HEK293 (cell line): ENCODE results near the gene ITGA7.

Source experiments
- CTCF ChIA-PET: fragments of 350-600 bp; formaldehyde crosslinking; extraction: SDS; loops from one replicate; lab custom pipeline; 2021; ENCODE audit warnings: antibody characterized with exemption; lab: Yijun Ruan, JAX
- POLR2A ChIA-PET: fragments of 300-600 bp; formaldehyde crosslinking; extraction: SDS; loops from one replicate; lab custom pipeline; 2020; ENCODE audit warnings: antibody characterized with exemption, inconsistent platforms; lab: Yijun Ruan, JAX
- H3K27ac ChIP-seq: fragments of 200-500 bp; sonication (Bioruptor generic); 2 replicates; pipeline ENCODE4 v1.5.1; 2014; ENCODE audit warnings: low read depth, low read length, control low read depth, inconsistent platforms; ENCODE audit errors: extremely low read depth
- H3K36me3 ChIP-seq, 2 experiments: fragments of 200-500 bp in 1 of 2; sonication (Bioruptor generic) in 1 of 2; 1 replicate in 1 of 2; 2 replicates in 1 of 2; pipeline ENCODE4 v1.5.1; 2014 to 2017; ENCODE audit warnings: inconsistent platforms in 2 of 2, low read length in 2 of 2; ENCODE audit not compliant: control insufficient read depth in 2 of 2, insufficient read depth in 1 of 2
- H3K4me1 ChIP-seq: fragments of 200-500 bp; sonication (Bioruptor generic); 2 replicates; pipeline ENCODE4 v1.5.1; 2014; ENCODE audit warnings: mild to moderate bottlenecking, low read length, inconsistent platforms; ENCODE audit not compliant: control insufficient read depth, insufficient read depth
- H3K4me3 ChIP-seq: 2 replicates; pipeline ENCODE4 v1.5.1; 2011; ENCODE audit warnings: low read depth, mild to moderate bottlenecking, control low read depth, low read length, moderate library complexity
- H3K9me3 ChIP-seq: fragments of 200-500 bp; sonication (Bioruptor generic); 2 replicates; pipeline ENCODE4 v1.5.1; 2014; ENCODE audit warnings: low read depth, low read length, inconsistent platforms; ENCODE audit not compliant: control insufficient read depth, insufficient read depth
- BCL11A ChIP-seq: fragments of 450-650 bp; formaldehyde crosslinking; IDR thresholded peaks from 2 replicates; pipeline ENCODE4 v1.5.1; 2016; ENCODE audit warnings: low read depth, missing biosample characterization, missing genetic modification characterization
- BCL11B ChIP-seq: fragments of 450-650 bp; formaldehyde crosslinking; IDR thresholded peaks from 2 replicates; pipeline ENCODE4 v1.5.1; 2016; ENCODE audit warnings: low read depth, missing biosample characterization, missing genetic modification characterization
- KLF8 ChIP-seq: fragments of 450-650 bp; formaldehyde crosslinking; IDR thresholded peaks from 2 replicates; pipeline ENCODE4 v1.5.1; 2016; ENCODE audit warnings: missing biosample characterization, missing genetic modification characterization
- OVOL3 ChIP-seq: fragments of 450-650 bp; formaldehyde crosslinking; IDR thresholded peaks from 2 replicates; pipeline ENCODE4 v1.5.1; 2016; ENCODE audit warnings: missing biosample characterization, missing genetic modification characterization
- REPIN1 ChIP-seq: fragments of 450-650 bp; formaldehyde crosslinking; IDR thresholded peaks from 2 replicates; pipeline ENCODE4 v1.5.1; 2017; ENCODE audit warnings: missing biosample characterization, missing genetic modification characterization, low read depth
- SP3 ChIP-seq: fragments of 450-650 bp; formaldehyde crosslinking; IDR thresholded peaks from 2 replicates; pipeline ENCODE4 v1.5.1; 2016; ENCODE audit warnings: missing biosample characterization, missing genetic modification characterization
- WT1 ChIP-seq: fragments of 450-650 bp; formaldehyde crosslinking; IDR thresholded peaks from 2 replicates; pipeline ENCODE4 v1.5.1; 2016; ENCODE audit warnings: missing biosample characterization, missing genetic modification characterization
- ZEB2 ChIP-seq: fragments of 450-650 bp; formaldehyde crosslinking; IDR thresholded peaks from 2 replicates; pipeline ENCODE4 v1.5.1; 2016; ENCODE audit warnings: missing biosample characterization, missing genetic modification characterization
- ZFP41 ChIP-seq: fragments of 450-650 bp; formaldehyde crosslinking; IDR thresholded peaks from 2 replicates; pipeline ENCODE4 v1.5.1; 2016; ENCODE audit warnings: missing biosample characterization, missing genetic modification characterization, borderline replicate concordance
- ZNF10 ChIP-seq: fragments of 450-650 bp; formaldehyde crosslinking; IDR thresholded peaks from 2 replicates; pipeline ENCODE4 v1.5.1; 2017; ENCODE audit warnings: missing biosample characterization, missing genetic modification characterization
- ZNF112 ChIP-seq: fragments of 450-650 bp; formaldehyde crosslinking; IDR thresholded peaks from 2 replicates; pipeline ENCODE4 v1.5.0; 2017; ENCODE audit warnings: missing biosample characterization, missing genetic modification characterization
- ZNF133 ChIP-seq: fragments of 450-650 bp; formaldehyde crosslinking; IDR thresholded peaks from 2 replicates; pipeline ENCODE4 v1.5.1; 2016; ENCODE audit warnings: missing biosample characterization, missing genetic modification characterization
- ZNF16 ChIP-seq: fragments of 450-650 bp; formaldehyde crosslinking; IDR thresholded peaks from 2 replicates; pipeline ENCODE4 v1.5.1; 2016; ENCODE audit warnings: low read depth, missing biosample characterization, missing genetic modification characterization
- ZNF175 ChIP-seq: fragments of 450-650 bp; formaldehyde crosslinking; IDR thresholded peaks from 2 replicates; pipeline ENCODE4 v1.5.1; 2016; ENCODE audit warnings: missing biosample characterization, missing genetic modification characterization
- ZNF292 ChIP-seq: fragments of 450-650 bp; formaldehyde crosslinking; IDR thresholded peaks from 2 replicates; pipeline ENCODE4 v1.5.1; 2016; ENCODE audit warnings: low read depth, missing biosample characterization, missing genetic modification characterization, borderline replicate concordance
- ZNF354C ChIP-seq: fragments of 450-650 bp; formaldehyde crosslinking; IDR thresholded peaks from 2 replicates; pipeline ENCODE4 v1.5.1; 2016; ENCODE audit warnings: missing biosample characterization, missing genetic modification characterization, low read depth, borderline replicate concordance
- ZNF394 ChIP-seq: fragments of 450-650 bp; formaldehyde crosslinking; IDR thresholded peaks from 2 replicates; pipeline ENCODE4 v1.5.1; 2016; ENCODE audit warnings: missing biosample characterization, missing genetic modification characterization, mild to moderate bottlenecking, moderate library complexity, borderline replicate concordance
- ZNF501 ChIP-seq: fragments of 450-650 bp; formaldehyde crosslinking; IDR thresholded peaks from 2 replicates; pipeline ENCODE4 v1.5.1; 2016; ENCODE audit warnings: missing biosample characterization, missing genetic modification characterization
- ZNF514 ChIP-seq: fragments of 450-650 bp; formaldehyde crosslinking; IDR thresholded peaks from 2 replicates; pipeline ENCODE4 v1.5.1; 2016; ENCODE audit warnings: missing biosample characterization, missing genetic modification characterization
- ZNF521 ChIP-seq: fragments of 450-650 bp; formaldehyde crosslinking; IDR thresholded peaks from 2 replicates; pipeline ENCODE4 v1.5.1; 2017; ENCODE audit warnings: missing biosample characterization, mild to moderate bottlenecking, missing genetic modification characterization
- ZNF571 ChIP-seq: fragments of 450-650 bp; formaldehyde crosslinking; IDR thresholded peaks from 2 replicates; pipeline ENCODE4 v1.5.0; 2017; ENCODE audit warnings: missing biosample characterization, missing genetic modification characterization
- ZNF600 ChIP-seq: fragments of 450-650 bp; formaldehyde crosslinking; IDR thresholded peaks from 2 replicates; pipeline ENCODE4 v1.5.1; 2016; ENCODE audit warnings: missing biosample characterization, missing genetic modification characterization
- ZNF610 ChIP-seq: fragments of 450-650 bp; formaldehyde crosslinking; IDR thresholded peaks from 2 replicates; pipeline ENCODE4 v1.5.1; 2016; ENCODE audit warnings: missing biosample characterization, missing genetic modification characterization, borderline replicate concordance
- ZNF629 ChIP-seq: fragments of 450-650 bp; formaldehyde crosslinking; IDR thresholded peaks from 2 replicates; pipeline ENCODE4 v1.5.1; 2017; ENCODE audit warnings: missing biosample characterization, missing genetic modification characterization
- ZNF707 ChIP-seq: fragments of 450-650 bp; formaldehyde crosslinking; IDR thresholded peaks from 2 replicates; pipeline ENCODE4 v1.5.1; 2016; ENCODE audit warnings: missing biosample characterization, missing genetic modification characterization
- ZNF768 ChIP-seq: fragments of 450-650 bp; formaldehyde crosslinking; IDR thresholded peaks from 2 replicates; pipeline ENCODE4 v1.5.1; 2018; ENCODE audit warnings: missing biosample characterization, mild to moderate bottlenecking, missing genetic modification characterization
- ZNF785 ChIP-seq: fragments of 450-650 bp; formaldehyde crosslinking; IDR thresholded peaks from 2 replicates; pipeline ENCODE4 v1.5.1; 2016; ENCODE audit warnings: missing biosample characterization, missing genetic modification characterization
- ZNF792 ChIP-seq: fragments of 450-650 bp; formaldehyde crosslinking; IDR thresholded peaks from 2 replicates; pipeline ENCODE4 v1.5.1; 2016; ENCODE audit warnings: missing biosample characterization, missing genetic modification characterization
- ZNF830 ChIP-seq: fragments of 450-650 bp; IDR thresholded peaks from 2 replicates; pipeline ENCODE4 v1.5.0; 2018; ENCODE audit warnings: missing biosample characterization, missing genetic modification characterization, low read depth, mild to moderate bottlenecking, moderate library complexity

ITGA7 gene

GRCh38 chr12:55641595-55641994 lies 66.1 kb downstream of the ITGA7 start:
- H3K27ac ChIP-seq = no peak overlapping the region
- no peaks in the 10 kb centered on the region for H3K4me1 ChIP-seq
- ChIA-PET CTCF (interaction anchor here (0.6 to 1.3 kb wide), 2 partner anchors 15 to 323 kb away, joined by 3 to 6 read pairs; no protein-coding TSS in a partner anchor), POLR2A (no interaction called here)
- no peaks in the 10 kb centered on the region for H3K9me3 ChIP-seq
- no peak for TF ChIP-seq ZNF768 (tag by site-specific recombination)
- TF ChIP-seq ZNF133 (tag by site-specific recombination) = no peak
- no peak for TF ChIP-seq ZNF792 (tag by site-specific recombination)
- no peak for TF ChIP-seq SP3
- no peak for TF ChIP-seq ZFP41 (tag by site-specific recombination)
- no peak for TF ChIP-seq BCL11A
- TF ChIP-seq ZNF514 (tag by site-specific recombination) = no peak
- no peak for TF ChIP-seq ZNF501 (tag by site-specific recombination)
- TF ChIP-seq KLF8 (tag by site-specific recombination) = no peak
- TF ChIP-seq ZNF354C (tag by site-specific recombination) = no peak
- TF ChIP-seq ZNF10 = no peak
- no peaks in the 10 kb centered on the region for H3K36me3 ChIP-seq
- H3K4me3 ChIP-seq = no peak overlapping the region

DNA sequence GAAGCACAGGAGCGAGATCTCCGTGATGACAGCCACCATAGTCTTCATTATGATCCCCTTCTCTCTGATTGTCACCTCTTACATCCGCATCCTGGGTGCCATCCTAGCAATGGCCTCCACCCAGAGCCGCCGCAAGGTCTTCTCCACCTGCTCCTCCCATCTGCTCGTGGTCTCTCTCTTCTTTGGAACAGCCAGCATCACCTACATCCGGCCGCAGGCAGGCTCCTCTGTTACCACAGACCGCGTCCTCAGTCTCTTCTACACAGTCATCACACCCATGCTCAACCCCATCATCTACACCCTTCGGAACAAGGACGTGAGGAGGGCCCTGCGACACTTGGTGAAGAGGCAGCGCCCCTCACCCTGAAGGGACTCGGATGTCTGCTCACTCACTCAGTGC lies 70.2 kb downstream of the ITGA7 start:
- ChIA-PET POLR2A (no interaction called here), CTCF (no interaction called here)
- Histone ChIP-seq H3K4me1 (no peaks in the 10 kb centered on the region), H3K4me3 (no peak overlapping the region), H3K36me3 (no peaks in the 10 kb centered on the region), H3K27ac (no peak overlapping the region), H3K9me3 (no peaks in the 10 kb centered on the region)
- TF ChIP-seq ZNF610 (tag by site-specific recombination) (no peak), REPIN1 (tag by site-specific recombination) (no peak), ZNF16 (tag by site-specific recombination) (no peak), ZNF112 (tag by site-specific recombination) (no peak)

GRCh38 chr12:55636853-55637252 lies 70.9 kb downstream of the ITGA7 start, which contains the start of gene OR10P1:
OR10P1 (plus strand) TSS chr12:55636892; CDS start chr12:55636892, 0 bp downstream.
- Histone ChIP-seq H3K36me3 (no peaks in the 10 kb centered on the region), H3K27ac (no peak within 1 kb of the TSS), H3K4me3 (no peak within 1 kb of the TSS), H3K9me3 (no peaks in the 10 kb centered on the region), H3K4me1 (no peaks in the 10 kb centered on the region)
- CTCF ChIA-PET = interaction anchor here (0.9 to 2.5 kb wide), 2 partner anchors 8 to 20 kb away, joined by 3 to 13 read pairs; no protein-coding TSS in a partner anchor
- POLR2A ChIA-PET = no interaction called here
- TF ChIP-seq ZNF521 (tag by site-specific recombination) (no peak), ZNF785 (tag by site-specific recombination) (no peak), ZNF292 (tag by site-specific recombination) (no peak), OVOL3 (no peak), ZNF707 (tag by site-specific recombination) (no peak), ZNF571 (no peak), ZNF830 (tag by site-specific recombination) (no peak), ZEB2 (no peak), ZNF600 (no peak), BCL11B (no peak), WT1 (no peak), ZNF629 (tag by site-specific recombination) (no peak), ZNF175 (tag by site-specific recombination) (no peak), ZNF394 (tag by site-specific recombination) (no peak)
